Neural progenitor cell (in vitro differentiated cells): ENCODE measurements around the gene ENO2.

Experiments used
- CTCF ChIP-seq: fragments of 200-600 bp; sonication (generic); IDR thresholded peaks from 2 replicates; pipeline ENCODE4 v1.5.1; 2017; ENCODE audit warnings: antibody characterized with exemption, mild to moderate bottlenecking
- EZH2 ChIP-seq: fragments of 200-600 bp; sonication (generic); IDR thresholded peaks from 2 replicates; pipeline ENCODE4 v1.6.1; 2017; ENCODE audit warnings: antibody characterized with exemption, mild to moderate bottlenecking, moderate library complexity

GRCh38 chr12:6912164-6912935, 2.0 kb upstream of the ENO2 start:
- TF ChIP-seq CTCF (no peak), EZH2 (no peak)
